Left forelimb (tissue), 1 donor: ENCODE data around the gene INSM2.

Experiments used
- DNase-seq: peaks from one replicate; pipeline ENCODE4 v3.0.0-alpha.2; 2018; ENCODE audit warnings: low spot score

INSM2 gene

DNA sequence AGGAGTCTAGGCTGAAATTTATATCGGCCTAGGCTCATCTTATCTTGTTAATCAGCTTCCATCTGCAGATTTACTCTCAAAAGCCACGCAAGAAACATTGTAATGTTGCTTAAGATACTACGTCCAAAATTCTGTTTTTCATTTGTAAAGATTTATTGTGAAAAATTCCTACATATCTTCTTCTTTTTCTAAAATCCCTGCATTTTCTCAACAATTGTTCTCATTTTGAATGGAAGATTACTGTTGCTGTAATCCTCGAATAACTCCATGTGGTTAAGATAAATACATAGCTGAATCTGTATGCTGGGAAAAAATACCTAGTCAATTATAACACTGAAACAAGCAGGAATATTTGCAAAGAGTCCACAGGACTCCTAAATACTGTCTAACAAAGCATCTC lies 15.6 kb downstream of the INSM2 start:
- no peak for DNase-seq

DNA sequence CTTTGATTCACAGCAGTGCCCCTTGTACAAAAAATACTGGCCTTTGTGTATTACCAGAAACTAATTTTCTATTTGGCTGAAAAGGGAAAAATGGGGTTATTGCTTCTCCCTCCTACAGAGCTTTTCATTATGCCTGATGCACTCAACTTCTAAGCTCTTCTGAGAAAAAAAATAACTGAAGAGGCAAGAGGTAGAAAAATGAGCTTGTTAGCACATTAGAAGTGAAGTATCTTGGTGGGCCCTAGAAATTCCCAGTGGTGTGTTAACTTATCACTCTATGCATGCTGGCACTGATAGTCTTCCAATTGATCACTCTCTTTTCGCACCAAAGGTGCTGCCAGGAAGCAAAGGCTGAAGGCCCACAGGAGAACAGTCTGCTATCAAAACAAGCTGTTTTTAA lies 17.1 kb downstream of the INSM2 start:
- DNase-seq = no peak

DNA sequence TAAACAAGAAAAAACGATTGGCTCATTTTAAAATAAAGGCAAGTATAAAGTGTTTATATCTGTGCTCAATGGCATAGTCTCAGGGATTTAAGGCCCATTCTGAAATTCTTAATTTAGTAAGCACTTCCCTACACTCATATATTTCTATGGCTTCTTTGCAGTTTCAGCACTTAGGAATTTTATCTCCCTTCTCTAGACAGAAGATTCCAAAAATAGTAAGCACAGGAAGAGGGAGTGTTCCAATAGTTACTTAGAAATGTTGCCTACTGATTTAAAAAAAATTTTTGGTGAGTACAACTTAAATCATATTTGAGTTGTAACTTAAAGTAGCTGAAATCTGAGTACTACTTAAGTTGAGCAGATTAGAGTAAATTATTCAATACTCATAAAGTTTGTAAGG lies 19.8 kb downstream of the INSM2 start:
- no peak for DNase-seq

DNA sequence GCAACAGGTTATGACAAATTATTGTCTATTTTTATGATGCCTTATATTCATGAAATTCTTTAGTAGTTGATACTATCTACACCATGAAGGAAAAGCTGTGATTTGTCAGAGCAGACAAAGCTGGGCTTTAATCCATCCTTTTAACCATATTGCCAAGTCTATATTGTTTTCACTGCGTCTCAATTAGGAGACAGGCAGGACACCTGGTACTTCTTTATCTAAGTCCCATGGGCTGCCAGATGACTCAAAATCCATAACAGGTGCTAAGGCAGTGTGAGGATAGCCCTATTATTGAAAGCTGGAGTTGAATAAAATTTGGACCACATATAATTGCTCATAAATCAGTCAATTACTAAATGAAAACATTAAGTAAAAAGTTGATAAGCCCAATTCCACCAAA lies 22.6 kb downstream of the INSM2 start:
- no peak for DNase-seq

DNA sequence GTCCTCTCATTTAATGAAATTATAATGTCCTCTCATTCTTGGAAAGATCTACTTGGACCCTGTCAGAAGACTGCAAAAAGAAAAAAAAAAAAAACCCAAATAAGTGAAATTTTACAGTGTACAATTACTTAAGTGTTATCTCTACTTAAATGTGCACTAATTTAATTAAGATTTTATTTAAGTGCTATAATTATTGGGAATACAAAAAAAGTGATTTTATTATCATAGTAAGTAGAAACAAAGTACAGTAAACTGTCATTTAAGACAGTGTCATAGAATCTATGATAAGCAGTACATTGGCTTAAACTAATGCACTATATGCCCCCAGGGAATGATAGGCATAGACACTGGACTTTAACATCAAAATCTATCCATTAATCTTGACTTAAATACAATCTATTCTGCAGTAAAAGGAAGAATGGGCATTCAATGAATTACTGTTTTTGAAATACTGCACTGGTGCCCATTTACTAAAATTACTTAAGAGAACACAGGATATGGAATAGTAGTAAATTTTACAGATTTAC lies 23.3 kb downstream of the INSM2 start:
- no peak for DNase-seq

DNA sequence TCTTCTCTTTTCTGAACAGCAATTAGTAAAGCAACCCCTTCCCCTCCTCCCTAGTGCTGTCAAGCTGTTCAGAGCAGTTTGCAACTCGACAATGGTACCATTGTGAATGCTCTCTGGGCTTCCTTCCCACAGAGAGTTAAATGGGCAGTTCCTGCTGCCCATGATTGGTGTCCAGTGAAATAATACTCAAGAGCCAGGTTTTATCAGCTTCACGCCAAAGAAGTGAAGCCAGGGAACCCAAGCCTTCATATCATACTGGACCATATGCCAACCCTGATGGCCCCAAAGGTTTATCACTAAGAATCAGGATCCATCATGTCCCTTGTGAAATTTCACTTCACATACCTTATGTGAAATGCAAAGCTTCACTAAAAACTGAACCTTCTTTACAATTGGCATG lies 24.7 kb downstream of the INSM2 start:
- no peak for DNase-seq

DNA sequence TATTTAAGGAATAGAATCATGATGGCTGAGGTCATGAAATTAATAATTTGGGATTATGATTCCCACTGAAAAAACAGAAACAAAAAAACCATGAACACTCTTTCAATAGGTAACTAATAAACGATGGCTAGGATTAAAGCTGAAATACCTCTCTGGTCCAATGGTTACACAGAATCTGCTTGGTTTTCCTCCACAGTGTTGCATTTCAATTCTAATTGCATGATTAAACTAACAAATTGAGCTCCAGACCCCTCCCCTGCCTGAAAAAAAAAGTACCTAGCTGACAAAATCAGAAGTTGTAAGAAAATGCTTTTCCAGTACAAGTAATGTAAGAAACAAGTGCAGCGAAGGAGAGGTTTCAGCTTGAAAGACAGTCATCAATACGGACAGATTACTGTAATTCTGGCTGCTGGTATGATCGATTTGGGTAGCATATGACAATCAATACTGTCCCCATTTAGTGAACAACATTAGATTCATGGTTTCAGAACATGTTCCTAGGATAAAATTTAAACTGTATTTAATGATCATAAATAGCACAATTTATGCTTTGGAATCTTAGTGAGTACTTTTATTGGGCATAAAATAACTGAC lies 32.0 kb downstream of the INSM2 start:
- no peak for DNase-seq

DNA sequence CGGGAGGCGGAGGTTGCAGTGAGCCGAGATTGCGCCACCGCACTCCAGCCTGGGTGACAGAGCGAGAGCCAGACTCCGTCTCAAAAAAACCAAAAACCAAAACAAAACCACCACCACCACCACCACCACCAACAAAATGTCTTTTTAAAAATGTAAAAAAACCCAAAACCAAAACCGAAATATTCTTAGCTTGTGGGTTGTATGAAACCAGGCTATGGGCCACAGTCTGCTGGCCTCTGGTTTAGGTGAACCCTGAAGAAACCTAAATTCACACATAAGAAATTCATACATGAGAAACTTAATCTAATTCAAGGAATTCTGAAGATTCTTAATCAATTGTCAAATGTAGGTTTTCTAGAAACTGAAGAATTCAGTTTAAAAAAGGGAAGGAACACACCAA lies 37.6 kb downstream of the INSM2 start:
- DNase-seq = no peak

DNA sequence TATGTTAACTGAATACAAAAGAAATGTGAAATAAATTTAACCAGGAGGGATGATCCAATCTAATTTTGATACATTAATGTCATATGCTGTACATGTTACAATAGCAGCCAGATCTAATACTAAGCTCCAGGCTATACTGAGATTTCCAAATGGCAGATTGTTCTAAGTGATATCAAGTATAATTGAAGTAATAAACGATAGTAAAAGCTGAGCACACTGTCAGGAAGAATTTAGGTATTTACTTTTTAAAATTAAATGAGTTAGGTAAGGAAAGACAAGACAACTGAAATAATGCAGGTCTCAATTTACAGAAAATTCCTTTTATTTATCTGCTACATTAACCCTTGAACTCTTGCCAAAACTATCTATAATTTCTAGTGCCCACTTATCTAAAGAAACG lies 39.9 kb downstream of the INSM2 start:
- no peak for DNase-seq

DNA sequence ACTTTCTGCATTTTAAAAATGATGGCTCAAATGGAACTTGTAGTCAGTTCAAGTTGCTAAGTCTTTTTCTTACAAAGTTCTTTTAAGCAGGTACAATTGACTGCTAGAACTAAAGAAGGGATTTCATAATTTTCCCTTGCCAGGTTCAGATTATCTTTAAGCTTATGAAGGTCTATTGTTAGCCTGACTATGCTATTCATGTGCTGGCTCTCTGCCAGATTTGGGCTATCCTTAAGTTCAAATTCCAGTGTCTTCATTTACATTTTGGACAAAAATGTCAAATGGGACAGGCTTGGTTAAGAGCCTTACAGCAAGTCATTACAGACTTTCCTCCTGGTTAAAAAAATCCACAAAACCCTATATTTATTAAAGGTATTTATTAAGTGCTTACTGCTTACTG lies 42.3 kb downstream of the INSM2 start:
- no peak for DNase-seq

DNA sequence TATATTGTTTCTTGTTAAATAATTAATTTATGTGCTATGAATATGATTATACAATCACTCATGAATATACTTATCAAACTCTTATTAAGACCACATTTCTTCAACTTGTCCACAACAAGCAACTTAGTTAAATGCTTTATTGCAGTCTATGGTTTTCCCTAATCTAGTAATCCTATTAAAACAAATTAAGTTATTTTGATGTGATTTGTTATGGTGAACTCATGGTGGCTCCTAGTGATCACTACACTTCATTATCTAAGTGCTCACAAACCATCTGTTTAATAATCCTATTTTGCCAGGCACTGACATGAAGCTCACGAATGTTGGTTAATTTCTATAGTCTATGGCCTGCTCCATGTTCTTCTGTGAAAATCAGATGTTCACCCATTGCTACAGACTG lies 42.9 kb downstream of the INSM2 start:
- DNase-seq = no peak

DNA sequence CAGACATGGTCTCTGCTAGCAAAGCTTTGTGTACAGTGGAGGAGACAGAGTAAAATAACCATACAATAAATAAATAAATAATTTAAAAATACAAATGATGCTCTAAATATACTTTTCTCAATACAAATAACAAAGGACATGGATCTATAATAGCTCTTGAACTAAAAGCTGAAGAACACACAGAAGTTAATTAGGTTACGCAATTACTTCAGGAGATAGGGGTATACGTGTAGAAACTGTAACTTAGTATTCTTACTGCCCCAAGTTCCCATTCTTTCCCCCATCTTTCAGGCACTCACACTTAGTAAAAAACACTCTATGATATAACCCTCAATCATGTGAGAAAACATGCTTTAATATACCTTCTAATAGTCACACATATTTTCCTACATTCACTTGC lies 44.2 kb downstream of the INSM2 start:
- DNase-seq = no peak

DNA sequence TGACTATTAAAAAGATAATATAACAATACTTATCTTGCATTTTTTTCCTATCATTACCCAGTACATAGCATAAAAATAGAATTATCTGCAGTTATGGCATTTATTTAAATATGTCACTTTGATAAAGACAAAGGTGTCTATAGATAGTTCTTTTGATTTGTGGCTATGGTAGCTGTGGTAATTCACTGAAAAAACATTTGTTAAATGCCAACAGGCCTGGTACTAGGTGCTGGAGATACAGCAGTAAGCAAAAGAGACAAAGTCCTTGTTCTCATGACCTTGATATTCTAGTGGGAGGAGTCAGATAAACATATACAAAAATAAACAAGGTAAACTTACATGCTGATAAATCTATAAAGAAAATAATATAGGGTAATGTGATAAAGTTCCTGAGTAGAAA lies 44.7 kb downstream of the INSM2 start:
- DNase-seq = no peak
